A673 (cell line): ENCODE measurements around the gene P4HTM. TPM values are rescaled to one million over a fixed set of nuclear protein-coding genes. Genes with fewer than 3 reads are reported as not detected.

ENCODE experiments used
- BruUV-seq: library from RNA; stranded (reverse); fragments of 400-500 nt; replicated peaks from 2 replicates; lab custom pipeline; 2021; lab: Mats Ljungman, UMichigan
- CTCF ChIA-PET: fragments of 300-600 bp; sonication (Branson Sonifier 250); formaldehyde crosslinking; loops from one replicate; lab custom pipeline; 2022; ENCODE audit warnings: antibody characterized with exemption; lab: Charles Lee
- POLR2A ChIA-PET: fragments of 300-600 bp; sonication (Branson Sonifier 250); formaldehyde crosslinking; loops from one replicate; lab custom pipeline; 2022; ENCODE audit warnings: antibody characterized with exemption; ENCODE audit not compliant: low non-redundant PET; lab: Charles Lee
- DNase-seq: peaks from one replicate; pipeline ENCODE4 v3.0.0-alpha.2; 2015; ENCODE audit warnings: low spot score
- H3K27ac ChIP-seq: fragments of 200-600 bp; sonication (generic); 2 replicates; pipeline ENCODE4 v1.5.1; 2016; ENCODE audit warnings: mixed run types, low read depth, mild to moderate bottlenecking, mixed read lengths, antibody characterized with exemption, low read length; ENCODE audit not compliant: poor library complexity, severe bottlenecking
- H3K27me3 ChIP-seq: fragments of 200-600 bp; sonication (generic); replicated peaks from 2 replicates; pipeline ENCODE4 v1.6.1; 2017; ENCODE audit warnings: mixed run types, low read depth, mild to moderate bottlenecking, mixed read lengths, antibody characterized with exemption, low read length; ENCODE audit not compliant: insufficient read depth, poor library complexity
- H3K36me3 ChIP-seq: fragments of 200-600 bp; sonication (generic); 2 replicates; pipeline ENCODE4 v1.6.1; 2016; ENCODE audit warnings: mixed run types, mild to moderate bottlenecking, mixed read lengths, antibody characterized with exemption, low read length; ENCODE audit not compliant: insufficient read depth, poor library complexity, severe bottlenecking
- H3K4me1 ChIP-seq: fragments of 200-600 bp; sonication (generic); 2 replicates; pipeline ENCODE4 v1.6.1; 2017; ENCODE audit warnings: mixed run types, mild to moderate bottlenecking, mixed read lengths, antibody characterized with exemption, low read length; ENCODE audit not compliant: insufficient read depth, poor library complexity, severe bottlenecking
- H3K4me3 ChIP-seq: fragments of 200-600 bp; sonication (generic); 2 replicates; pipeline ENCODE4 v1.5.1; 2016; ENCODE audit warnings: low read depth, mixed run types, mild to moderate bottlenecking, mixed read lengths, low read length; ENCODE audit not compliant: poor library complexity, severe bottlenecking
- H3K9me3 ChIP-seq: fragments of 200-600 bp; sonication (generic); 2 replicates; pipeline ENCODE4 v1.6.1; 2016; ENCODE audit warnings: mixed run types, low read depth, mild to moderate bottlenecking, mixed read lengths, antibody characterized with exemption, low read length; ENCODE audit not compliant: poor library complexity, severe bottlenecking
- CTCF ChIP-seq: fragments of 300-800, 200-600 bp; sonication (generic); conservative IDR thresholded peaks from 2 replicates; pipeline ENCODE4 v1.5.1; 2017; ENCODE audit warnings: low read depth, mild to moderate bottlenecking, antibody characterized with exemption, low read length, moderate library complexity, mixed read lengths
- EZH2 ChIP-seq: fragments of 200-600 bp; sonication (generic); IDR thresholded peaks from 2 replicates; pipeline ENCODE4 v1.6.1; 2017; ENCODE audit warnings: borderline replicate concordance, low read depth, mild to moderate bottlenecking, mixed read lengths, antibody characterized with exemption, low read length; ENCODE audit not compliant: poor library complexity, severe bottlenecking
- intact Hi-C: fragments of 100-400 bp; cut with micrococcal nuclease; formaldehyde crosslinking; loops from one replicate; pipeline ENCODE4 v1.10.0; 2022; ENCODE audit not compliant: unreplicated experiment
- total RNA-seq: library from RNA; stranded (reverse); gene quantifications from 2 replicates; pipeline ENCODE4 v1.2.3, GENCODE V29; 2021

Gene P4HTM
- total RNA-seq, 1 experiment from 2014 or later: 14.9 TPM

DNA sequence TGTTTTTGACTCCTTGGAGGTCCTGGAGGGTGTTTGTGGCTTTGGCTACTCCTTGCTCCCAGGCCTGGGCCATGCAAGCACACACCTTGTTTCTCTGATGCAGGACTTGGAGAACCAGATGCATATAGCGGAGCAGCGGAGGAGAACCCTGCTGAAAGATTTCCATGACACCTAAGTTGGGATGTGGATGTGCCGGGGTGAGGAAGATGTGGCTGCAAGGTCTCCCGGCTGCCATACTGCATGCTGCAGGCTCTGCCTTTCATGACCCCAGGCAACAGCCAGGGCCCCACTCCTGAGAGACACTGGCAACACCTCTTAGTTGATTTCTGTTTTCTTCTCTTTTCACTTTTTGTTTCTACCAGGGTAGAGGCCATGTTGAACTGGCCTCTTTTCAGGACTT lies 6.9 kb upstream of the P4HTM start:
- CTCF ChIA-PET: no interaction called here
- Histone ChIP-seq H3K36me3 (peaks cover 5% of the 10 kb centered on the region), H3K4me1 (no peaks in the 10 kb centered on the region), H3K27ac (no peak overlapping the region), H3K4me3 (no peak overlapping the region), H3K9me3 (no peaks in the 10 kb centered on the region), H3K27me3 (no peaks in the 10 kb centered on the region)
- no TSS peak for BruUV-seq
- DNase-seq: no peak
- TF ChIP-seq CTCF: no peak
- no peak for TF ChIP-seq EZH2
- intact Hi-C loops: no loop called here
- POLR2A ChIA-PET: no interaction called here

DNA sequence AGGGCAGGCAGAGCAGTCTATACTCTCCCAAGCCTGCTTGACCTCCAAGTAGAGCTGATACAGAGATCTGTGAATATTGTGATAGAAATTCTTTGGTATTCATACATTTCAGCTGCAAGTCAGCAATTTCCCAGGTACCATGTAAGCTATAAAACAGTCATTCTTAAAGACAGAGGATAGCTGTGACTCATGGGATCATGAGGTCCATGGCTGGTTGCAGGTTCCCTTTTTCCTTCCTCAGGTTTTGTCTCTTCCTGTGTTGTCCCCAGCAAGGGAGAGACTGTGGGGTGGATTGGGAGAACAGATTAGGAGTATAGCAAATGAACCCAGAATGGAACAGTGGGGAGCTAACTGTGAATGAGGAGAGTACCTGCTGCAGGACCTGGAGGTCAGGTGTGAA lies 5.4 kb upstream of the P4HTM start:
- no peak overlapping the region for H3K27ac ChIP-seq
- no peaks in the 10 kb centered on the region for H3K9me3 ChIP-seq
- ChIA-PET POLR2A (no interaction called here), CTCF (no interaction called here)
- TF ChIP-seq CTCF (no peak), EZH2 (no peak)
- H3K36me3 ChIP-seq: peaks cover 5% of the 10 kb centered on the region
- no peak overlapping the region for H3K4me3 ChIP-seq
- H3K4me1 ChIP-seq: peaks cover 3% of the 10 kb centered on the region
- no peak for DNase-seq
- no peaks in the 10 kb centered on the region for H3K27me3 ChIP-seq
- BruUV-seq: no TSS peak
- intact Hi-C loops: loop anchor here (5.0 kb wide), 1 partner anchor 463 kb away; no protein-coding TSS in a partner anchor

GRCh38 chr3:48985831-48986376 lies 4.1 kb upstream of the P4HTM start:
- H3K4me3 ChIP-seq: no peak overlapping the region
- H3K4me1 ChIP-seq: peaks cover 3% of the 10 kb centered on the region
- peaks cover 5% of the 10 kb centered on the region for H3K36me3 ChIP-seq
- POLR2A ChIA-PET: no interaction called here
- no peak for TF ChIP-seq EZH2
- TF ChIP-seq CTCF: no peak
- no peak overlapping the region for H3K27ac ChIP-seq
- H3K27me3 ChIP-seq: no peaks in the 10 kb centered on the region
- CTCF ChIA-PET: no interaction called here
- no peak for DNase-seq
- intact Hi-C loops: loop anchor here (5.0 kb wide), 1 partner anchor 461 kb away; no protein-coding TSS in a partner anchor
- no peaks in the 10 kb centered on the region for H3K9me3 ChIP-seq
- BruUV-seq: no TSS peak
